Measurements from ENCODE around the gene PHLDA2. TPM values are rescaled to one million over a fixed set of nuclear protein-coding genes. Genes with fewer than 3 reads are reported as not detected.

Gene PHLDA2
- total RNA-seq, 1 donor from 2014 or later = 45.0 TPM

DNA sequence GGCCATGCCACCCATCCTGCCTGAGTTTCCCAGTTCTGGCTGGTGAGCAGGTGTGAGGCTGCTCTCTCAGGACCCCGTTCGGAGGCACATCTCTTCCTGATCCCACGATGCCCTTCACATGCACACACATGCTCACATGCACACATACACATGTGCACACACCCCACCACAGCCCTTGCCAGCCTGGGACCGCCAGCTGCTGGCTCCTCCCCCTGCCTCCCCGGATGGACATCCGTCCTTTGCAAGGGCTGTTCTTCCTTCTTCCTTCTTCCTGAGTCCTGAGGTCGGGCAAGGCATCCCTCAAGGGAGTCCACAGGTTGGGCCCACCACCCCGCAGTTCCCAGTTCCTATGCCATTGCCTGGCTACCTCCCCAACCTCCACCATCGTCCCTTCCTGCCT lies 33.2 kb downstream of the PHLDA2 start:
- ATAC-seq = no peak

DNA sequence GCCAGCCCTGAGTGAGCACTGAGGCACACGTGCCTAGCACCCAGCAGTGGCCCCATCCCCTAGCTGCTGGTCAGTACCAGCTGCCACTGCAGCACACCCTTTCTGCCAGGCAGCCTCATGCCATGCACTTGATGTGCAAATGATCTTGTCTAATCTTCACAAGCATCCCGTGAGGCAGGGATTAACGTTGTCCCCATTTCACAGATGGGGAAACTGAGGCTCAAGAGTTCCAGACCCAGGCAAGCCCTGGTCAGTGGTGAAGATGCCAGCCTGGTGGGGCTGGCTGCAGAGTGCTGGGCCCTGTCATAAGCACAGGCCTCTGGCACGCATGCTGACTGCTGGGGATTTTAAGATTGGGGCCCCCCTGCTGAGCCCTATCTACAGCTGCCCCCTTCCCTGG lies 35.3 kb downstream of the PHLDA2 start:
- ATAC-seq = no peak

DNA sequence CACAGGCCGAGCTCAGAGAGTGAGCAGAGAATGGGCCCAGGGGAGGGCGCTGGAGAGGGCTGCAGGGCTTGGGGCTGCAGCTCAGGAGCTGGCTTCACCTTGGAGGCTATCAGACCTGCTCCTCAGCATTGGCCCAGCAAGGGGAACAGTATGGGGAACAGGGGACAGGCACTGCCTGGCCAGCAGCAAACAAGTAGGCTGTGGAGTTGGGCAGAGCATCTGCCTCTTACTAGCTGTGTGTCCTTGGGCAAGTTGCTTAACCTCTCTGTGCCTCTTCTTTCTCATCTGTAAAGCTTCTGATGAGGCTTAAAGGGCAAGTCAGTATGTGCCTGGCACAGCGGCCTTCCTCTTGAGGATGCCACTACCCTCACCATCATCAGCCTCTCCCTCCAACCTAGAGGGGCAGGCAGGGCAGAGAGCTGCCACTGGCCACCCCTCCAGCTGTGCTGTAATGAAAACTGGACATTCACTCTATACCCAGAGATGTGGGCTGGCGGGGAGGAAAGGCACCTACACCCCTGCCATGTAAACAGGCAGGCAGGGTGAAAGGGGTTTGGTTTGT lies 36.2 kb downstream of the PHLDA2 start:
- ATAC-seq = peak; percentile 37

DNA sequence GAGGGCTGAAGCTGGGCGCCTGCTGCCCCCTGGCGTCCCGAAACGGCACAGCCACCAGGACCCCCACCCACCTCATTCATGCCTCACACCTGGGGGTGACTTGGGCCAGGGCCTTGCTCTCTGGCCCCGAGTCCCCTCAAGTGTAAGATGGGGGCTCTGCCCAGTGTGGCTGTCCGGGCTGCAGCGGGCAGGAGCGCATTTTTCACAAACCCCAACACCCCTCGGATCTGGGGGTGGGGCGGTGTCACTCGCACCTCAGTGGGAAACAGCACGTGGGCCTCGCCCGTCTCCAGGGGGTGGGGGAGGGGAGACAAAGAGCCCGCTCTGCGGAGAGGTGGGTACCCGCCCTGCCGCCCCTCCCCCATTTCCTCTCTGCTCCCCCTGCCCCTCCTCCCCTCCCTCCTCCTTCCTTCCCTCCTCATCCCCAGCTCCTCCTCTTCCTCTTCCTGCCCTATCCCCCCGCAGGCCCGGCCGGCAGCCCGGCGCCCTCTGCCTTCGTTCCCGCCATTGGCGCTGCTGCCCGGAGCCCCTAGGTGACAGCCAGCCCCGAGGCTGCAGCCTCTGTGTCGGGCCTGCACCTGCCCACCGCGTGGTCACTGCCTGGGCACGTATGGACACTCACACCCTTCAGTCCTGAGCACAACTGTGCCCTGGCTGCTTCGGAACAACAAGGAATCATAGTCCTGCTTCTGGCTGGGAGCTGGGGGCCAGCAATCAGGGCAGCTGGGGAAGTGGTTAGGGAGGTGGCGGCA lies 36.8 kb downstream of the PHLDA2 start:
- peak; percentile 22 for ATAC-seq

DNA sequence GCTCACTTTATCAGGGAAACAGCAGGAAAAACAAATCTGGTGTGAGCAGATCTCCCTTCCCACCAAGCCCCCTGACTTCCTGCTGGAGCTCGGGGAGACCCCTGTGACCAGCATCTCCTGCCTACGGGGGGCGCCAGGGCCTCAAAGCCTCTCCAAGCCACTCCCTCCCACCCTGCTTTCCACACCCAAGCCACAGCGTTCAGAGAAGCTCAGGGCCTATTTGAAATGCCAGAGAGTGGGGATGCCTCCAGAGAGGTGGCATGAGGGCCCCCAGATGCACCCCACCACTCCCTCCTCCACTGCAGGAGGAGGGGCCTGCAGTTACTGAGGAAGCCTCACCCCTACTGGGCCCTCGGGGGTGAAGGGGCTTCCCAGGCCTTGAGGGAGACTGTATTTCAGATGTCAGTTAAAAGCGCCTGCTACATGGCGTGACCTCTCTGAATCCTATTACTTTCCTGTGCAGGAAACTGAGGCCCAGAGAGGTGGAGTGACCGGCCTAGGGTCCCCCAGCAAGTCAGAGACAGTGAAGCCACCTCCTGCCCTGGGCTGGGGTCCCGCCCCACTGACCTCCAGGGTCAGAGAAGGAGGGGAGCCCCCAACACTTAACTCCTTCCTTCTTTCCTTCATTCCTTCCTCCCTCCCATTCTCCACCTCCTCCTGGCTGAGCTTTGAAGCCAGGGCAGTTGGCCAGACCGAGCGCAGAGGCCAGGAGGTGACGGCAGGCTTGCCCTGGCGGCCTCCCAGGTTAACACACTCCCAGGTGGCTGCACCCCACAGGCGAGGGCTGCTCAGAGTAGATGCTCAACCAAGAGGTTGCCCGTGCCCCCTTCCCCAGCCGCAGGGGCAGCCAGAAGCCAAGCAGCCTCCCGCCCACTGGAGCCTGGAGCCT lies 37.6 kb downstream of the PHLDA2 start:
- no peak for ATAC-seq

DNA sequence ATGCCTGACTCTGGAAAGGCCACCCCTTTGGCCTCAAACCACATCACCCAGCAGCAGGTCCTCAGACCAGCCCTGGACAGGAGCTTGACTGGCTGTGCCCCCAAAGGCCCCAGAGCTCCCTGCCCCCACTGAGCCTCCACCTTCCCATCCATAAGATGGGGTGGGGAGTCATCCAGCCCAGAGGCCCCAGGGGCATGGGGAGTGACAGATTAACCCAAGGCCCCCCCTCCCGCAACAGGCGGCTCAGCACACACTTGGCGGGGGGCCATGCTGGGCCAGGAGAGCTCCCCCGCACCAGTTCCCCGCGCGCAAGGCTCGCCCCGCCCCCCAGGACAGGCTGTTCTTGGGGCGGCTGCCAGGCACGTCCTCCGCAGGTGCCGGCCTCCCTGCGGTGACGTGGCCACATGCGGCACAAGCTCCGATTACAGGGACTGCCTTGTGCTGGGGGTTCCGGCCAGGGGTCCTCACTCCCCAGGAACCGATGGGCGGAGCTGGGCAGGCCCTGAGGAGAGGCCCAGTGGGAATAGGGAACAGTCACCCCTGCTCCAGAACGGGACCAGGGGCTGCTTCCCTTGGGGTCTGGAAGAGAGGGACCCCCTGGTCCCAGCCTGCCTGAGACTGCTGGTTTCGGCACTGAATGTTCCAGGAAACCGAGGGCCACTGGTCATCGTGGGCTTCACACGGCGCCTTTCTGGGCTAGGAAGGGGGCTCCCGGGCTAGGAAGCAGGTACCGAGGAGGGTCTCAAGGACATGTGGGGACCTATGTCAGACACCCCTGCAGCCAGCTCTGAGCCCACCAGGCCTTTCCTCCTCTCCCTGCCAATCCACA lies 38.5 kb downstream of the PHLDA2 start:
- ATAC-seq = peak; percentile 25

DNA sequence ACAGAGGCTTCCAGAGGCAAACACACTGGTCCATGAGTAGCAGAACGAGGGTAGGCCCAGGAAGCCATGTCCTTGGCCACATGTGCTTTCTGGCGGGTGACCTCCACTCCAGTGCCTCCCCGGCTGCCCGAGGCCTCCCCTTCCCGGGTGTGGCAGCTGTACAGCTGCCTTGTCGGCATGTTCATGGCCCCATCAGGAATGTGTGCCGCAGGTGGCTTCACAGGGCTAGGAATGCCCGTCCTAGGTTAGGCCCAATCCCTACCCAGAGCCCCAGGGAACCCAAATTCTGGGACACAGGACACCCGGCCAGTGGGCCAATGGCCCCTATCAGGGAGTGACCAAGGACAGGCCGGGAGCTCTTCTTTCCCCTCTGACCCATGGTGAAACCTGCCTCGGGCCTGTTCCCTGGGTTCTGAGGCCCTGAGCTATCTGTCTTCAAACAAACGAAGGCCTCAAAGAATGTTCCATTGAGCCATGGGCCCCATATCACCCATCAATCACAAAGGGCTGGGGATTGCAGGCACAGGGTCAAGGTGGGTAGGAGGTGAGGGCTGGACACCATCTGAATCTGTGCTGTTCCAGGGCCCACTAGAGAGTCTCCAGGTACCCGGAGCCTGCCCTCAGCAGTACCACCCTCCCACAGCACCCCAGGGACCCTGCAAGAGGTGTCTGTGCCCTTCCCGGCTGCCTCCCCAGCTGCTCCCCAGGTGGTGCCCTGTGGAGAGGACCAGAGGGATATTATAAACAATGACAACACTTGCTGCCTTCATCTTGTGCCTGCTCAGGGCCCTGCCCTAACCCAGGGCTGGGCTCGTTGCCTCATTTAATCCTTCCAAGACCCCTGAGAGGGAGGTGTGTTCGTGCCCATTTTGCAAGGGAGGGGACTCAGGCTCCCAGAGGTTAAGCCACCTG lies 39.6 kb downstream of the PHLDA2 start:
- ATAC-seq = no peak

DNA sequence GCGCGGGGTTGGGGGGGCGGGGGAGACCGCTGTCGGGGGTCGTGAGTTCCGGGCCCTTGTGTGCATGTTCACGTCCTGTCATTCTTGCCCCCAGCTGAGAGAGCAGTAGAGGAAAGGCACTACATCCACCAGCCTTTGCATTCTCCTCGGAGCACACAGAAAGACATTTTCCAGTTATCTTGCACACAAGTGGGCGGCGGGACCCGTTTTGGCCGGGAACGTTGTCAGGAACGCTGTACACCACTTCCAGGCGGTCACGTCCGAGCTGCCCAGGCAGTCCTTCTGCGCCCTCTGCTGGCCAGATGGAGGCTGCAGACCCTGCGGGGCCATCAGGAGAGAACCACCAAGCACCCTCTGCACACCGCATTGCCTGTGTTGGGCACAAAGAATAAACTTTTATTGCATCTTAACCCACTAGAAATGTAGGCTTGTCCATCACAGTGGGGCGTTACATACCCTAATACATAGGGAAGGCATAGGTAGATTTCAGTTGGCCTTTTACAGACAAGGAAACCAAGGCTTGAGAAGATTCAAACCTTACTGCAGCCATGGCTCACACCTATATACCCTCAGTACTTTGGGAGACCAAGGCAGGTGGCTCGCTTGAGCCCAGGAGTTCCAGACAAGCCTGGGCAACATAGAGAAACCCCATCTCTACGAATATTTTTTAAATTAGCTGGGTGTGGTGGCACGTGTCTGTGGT lies 40.8 kb downstream of the PHLDA2 start:
- ATAC-seq = peak; percentile 57

DNA sequence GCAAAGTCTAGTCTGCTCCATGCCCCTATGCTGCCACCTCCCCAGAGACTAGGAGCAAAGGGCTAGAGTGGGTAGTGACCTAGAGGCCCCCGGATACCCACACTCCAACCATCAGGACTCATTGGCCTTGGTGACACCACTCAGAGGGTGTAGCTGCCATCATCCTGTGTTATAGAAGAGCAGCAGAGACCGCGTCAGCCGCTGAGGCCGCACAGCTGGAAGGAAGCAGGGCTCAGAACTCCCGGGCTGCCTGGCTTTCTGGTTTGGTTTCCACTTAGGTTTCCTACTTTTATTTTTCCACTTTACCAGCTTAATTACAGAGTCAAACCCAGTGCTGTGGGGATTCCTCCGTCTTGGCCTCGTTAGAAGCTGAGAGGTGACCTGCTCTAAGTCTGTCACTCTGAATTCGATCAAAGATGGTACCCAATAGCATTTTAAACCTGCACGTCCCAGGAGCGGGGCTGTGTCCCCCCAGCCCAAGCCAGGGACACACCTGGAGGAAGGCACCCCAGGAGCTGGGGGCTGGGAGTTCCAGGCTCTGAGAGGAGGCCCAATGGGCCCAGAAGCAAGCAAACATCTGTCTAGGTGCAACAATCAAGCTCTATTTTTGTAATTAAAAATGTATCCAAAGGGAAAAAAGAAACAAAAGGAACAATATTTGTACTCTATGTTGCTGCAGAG lies 41.6 kb downstream of the PHLDA2 start:
- ATAC-seq = no peak

DNA sequence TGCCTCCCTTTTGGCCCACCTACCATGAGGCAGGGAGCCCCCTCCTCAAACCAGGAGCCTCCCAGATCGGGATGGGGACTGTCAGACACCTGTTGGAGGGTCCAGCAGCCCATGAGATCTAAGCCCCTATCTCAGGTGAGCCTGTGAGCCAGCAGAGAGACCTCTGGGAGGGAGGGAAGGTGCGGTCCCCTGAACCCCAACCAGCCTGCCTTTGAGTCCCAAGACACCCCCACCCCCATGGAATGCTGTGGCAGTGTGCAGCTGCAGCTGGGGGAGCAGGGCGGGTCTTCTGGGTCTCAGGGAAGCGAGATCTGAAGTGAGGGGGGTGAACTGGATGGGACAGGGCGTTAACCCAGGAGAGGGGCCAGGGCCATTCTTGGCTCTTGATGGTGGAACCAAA lies 42.3 kb downstream of the PHLDA2 start:
- ATAC-seq = no peak

DNA sequence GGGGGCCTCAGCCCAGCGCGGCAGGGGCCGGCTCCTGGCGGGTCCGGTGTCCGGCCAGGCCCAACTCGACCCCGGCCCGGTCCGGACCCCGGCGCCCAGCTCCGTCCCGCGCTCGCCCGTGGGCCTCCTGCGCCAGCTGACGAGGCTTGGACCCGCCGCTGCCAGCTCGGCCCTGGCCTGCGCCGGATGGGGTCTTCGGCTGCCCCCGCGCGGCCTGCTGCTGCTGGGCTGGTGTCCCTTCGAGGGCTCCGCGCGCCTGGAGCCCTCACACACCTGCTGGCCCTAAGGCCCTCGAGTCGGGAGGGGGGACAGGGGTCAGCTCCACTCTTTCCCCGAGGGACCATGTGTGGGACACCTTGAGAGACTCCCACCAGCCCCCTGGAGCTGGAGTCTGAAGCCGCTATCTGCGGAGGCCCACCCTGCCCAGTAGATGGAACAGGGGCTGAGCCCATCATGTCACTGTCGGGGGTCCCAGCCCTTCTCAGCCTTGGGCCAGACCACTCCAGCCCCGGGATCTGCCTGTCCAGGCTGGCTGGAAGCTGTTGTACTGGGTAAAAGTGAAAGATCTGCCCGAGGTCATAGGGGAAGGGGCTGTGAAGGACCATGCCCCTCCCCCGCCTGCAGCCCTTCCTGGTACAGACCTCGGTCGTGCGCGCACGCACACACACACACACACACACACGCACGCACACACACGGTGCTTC lies 42.9 kb downstream of the PHLDA2 start:
- ATAC-seq = no peak

DNA sequence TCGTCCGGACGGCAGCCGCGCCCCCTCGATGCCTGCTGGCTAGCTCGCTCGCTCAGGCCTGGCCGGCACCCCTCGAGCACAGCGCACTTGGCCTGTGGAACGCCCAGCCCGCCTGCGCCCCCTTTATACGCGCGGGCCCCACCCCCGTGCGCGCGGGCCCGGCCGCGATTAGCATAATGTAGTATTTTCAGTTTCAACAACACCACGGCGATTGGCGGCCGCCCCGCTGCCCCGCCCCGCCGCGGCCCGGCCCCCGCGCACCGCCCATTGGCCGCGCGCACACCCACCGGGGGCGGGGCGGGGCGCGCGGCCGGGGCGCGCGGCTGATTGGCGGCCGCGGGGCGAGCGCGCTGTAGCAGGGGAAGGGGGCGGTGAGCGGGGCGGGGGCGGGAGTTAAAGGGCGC lies 43.5 kb downstream of the PHLDA2 start, which contains the start of gene CDKN1C:
CDKN1C (minus strand) TSS at position 98 of the 404 bp plus-strand sequence. CDS start 319 bp downstream, outside the sequence.
- ATAC-seq = peak; percentile 82

DNA sequence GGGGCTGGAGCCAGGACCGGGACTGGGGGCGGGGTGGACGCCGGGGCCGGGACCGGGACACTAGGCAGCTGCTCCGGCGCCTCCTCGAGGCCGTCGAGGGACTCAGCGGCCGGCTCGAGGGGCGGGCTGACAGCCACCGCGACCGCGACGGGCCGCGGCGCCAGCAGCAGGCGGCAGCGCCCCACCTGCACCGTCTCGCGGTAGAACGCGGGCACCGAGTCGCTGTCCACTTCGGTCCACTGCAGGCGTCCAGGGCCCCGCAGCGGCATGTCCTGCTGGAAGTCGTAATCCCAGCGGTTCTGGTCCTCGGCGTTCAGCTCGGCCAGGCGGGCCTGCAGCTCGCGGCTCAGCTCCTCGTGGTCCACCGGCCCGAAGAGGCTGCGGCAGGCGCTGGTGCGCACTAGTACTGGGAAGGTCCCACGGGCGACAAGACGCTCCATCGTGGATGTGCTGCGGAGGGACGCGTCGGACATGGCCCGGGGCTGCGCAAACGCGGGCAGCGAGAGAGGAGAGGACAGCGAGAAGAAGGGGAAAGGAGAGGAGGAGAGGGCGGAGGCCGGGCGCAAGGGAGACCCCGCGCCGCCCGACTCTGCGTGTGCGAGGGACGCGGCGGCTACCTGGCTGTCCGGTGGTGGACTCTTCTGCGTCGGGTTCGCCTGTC lies 44.1 kb downstream of the PHLDA2 start:
- peak; percentile 23 for ATAC-seq

DNA sequence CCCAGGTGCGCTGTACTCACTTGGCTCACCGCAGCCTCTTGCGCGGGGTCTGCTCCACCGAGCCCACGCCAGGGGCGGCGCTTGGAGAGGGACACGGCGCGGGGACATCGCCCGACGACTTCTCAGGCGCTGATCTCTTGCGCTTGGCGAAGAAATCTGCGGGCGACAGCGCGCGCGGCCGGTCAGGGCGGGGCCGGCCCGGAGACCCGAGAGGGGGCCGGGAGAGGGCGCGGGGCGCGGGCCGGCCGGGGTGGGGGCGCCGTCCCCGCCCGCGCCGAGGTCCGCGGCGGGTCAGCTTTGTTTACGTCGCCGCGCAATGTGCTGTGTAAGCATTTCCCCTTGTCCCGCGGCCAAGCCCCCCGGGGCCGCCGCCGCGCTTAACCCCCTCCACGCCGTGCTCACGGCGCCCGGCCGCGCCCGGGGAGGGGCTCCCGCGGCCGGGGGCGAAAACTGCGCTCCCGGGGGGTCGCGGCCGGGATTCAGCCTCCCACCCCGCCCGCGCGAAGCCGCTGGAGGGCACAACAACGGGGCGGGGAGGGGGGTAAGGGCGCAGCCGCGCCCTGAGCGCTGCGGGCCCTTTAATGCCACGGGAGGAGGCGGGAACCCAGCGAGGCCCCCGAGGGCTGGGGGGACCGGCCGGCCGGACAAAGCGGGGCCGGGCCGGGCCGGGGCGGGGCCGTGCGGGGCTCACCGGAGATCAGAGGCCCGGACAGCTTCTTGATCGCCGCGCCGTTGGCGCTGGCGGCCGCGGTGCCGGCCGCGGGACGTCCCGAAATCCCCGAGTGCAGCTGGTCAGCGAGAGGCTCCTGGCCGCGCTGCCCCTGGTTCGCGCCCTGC lies 45.0 kb downstream of the PHLDA2 start:
- ATAC-seq = no peak

DNA sequence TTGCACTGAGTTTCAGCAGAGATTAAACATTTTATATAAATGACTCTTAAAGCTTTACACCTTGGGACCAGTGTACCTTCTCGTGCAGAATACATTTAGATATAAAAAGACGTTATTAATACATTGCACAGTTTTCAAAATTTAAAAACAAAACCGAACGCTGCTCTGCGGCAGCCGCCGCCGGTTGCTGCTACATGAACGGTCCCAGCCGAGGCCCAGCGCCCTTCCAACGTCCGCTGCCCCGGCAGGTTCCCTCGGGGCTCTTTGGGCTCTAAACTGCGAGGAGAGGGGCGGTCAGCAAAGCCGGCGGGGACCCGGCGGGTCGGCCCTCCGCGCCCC lies 45.6 kb downstream of the PHLDA2 start:
- no peak for ATAC-seq

DNA sequence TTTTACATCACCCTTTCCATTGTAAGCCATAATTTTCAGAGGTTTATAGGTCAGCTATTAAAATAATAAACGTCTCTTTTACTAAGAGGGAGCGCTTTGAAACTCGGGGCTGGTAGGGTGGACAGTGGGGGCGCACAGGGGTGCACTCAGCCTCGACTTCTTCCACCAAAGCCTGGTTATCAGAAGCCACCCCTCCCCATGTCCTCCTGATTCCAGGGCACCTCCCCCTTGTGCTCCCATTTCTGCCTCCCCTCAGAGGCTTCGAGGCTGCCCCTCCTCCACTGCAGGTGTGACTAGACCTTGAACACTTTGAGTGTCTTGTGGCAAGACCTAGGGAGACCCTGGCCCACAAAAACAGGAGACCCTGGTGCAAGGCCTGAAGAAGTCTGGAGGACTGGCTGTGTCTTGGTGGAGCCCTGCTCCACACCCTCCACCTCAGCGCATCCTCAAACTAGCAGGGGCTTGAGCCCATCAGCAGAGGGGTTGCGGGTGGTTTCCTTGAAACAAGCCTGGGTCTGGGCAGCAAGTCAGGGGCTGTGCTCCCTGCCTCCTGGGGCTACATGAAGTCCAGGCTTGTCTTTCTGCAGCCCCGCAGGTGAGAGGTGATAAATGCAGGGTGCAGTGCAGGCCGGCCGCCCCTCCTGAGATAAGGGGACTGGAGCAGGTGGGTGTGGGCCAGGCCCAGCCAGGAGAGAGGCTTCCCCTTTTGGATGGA lies 46.7 kb downstream of the PHLDA2 start:
- ATAC-seq = no peak

DNA sequence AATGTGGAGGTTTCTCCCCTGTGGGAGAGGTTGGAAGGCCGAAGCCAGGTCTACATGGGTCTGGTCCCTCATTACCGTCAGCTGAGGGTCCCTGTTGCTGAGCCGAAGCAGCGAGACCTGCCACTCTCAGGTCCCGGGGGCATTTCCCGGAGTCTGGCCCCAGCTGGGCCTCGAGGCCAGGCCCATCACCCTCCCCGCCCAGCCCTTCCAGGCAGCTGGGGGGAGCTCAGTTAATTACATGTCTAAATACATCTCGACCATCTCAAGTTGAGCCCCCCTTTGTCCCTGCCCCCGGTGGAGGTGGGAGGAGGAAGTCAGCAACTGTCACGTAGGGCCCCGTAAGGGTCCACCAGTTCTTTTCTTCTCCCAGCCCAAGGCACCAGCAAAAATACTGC lies 47.2 kb downstream of the PHLDA2 start:
- no peak for ATAC-seq
